H1 (cell line): Measurements from ENCODE around the gene INO80. TPM values are rescaled to one million over a fixed set of nuclear protein-coding genes. Genes with fewer than 3 reads are reported as not detected.

Source experiments
- CTCF ChIA-PET: fragments of 300-600 bp; sonication (Branson Sonifier 250); formaldehyde crosslinking; loops from one replicate; lab custom pipeline; 2021; ENCODE audit not compliant: partially characterized antibody; lab: Charles Lee
- POLR2A ChIA-PET: fragments of 300-600 bp; sonication (Branson Sonifier 250); formaldehyde crosslinking; loops from one replicate; lab custom pipeline; 2021; ENCODE audit warnings: inconsistent platforms; ENCODE audit not compliant: partially characterized antibody; lab: Charles Lee
- DNase-seq, 2 experiments: peaks; one replicate each; pipeline versions ENCODE4 v3.0.0 to v3.0.0-alpha.2; 2010 to 2022; ENCODE audit warnings: low spot score in 2 of 2, low read depth in 1 of 2, mixed read lengths in 1 of 2
- FAIRE-seq: peaks from 2 replicates; lab custom pipeline; 2011; peaks lifted over from hg19 to GRCh38; lab: Jason Lieb, UNC
- H2AFZ ChIP-seq: 2 replicates; pipeline ENCODE4 v1.8.1; 2012; ENCODE audit warnings: low read length, inconsistent platforms
- H2AK5ac ChIP-seq: 2 replicates; pipeline ENCODE4 v1.6.1; 2013; ENCODE audit warnings: low read depth, low read length
- H2BK120ac ChIP-seq: replicated peaks from 2 replicates; pipeline ENCODE3; 2013; ENCODE audit warnings: low read depth, low read length, inconsistent platforms
- H2BK12ac ChIP-seq: 2 replicates; pipeline ENCODE4 v1.6.1; 2013; ENCODE audit warnings: low read depth, low read length
- H2BK15ac ChIP-seq: 2 replicates; pipeline ENCODE4 v1.6.1; 2013; ENCODE audit warnings: low read length
- H2BK20ac ChIP-seq: 2 replicates; pipeline ENCODE4 v1.6.1; 2013; ENCODE audit warnings: low read length
- H2BK5ac ChIP-seq: 2 replicates; pipeline ENCODE4 v1.6.1; 2013; ENCODE audit warnings: low read depth, low read length
- H3K14ac ChIP-seq: 2 replicates; pipeline ENCODE4 v1.6.1; 2013; ENCODE audit warnings: inconsistent platforms; ENCODE audit not compliant: insufficient read length
- H3K18ac ChIP-seq: 2 replicates; pipeline ENCODE4 v1.6.1; 2013; ENCODE audit warnings: low read length; ENCODE audit errors: extremely low read depth
- H3K23ac ChIP-seq: 2 replicates; pipeline ENCODE4 v1.6.1; 2013; ENCODE audit warnings: inconsistent platforms; ENCODE audit not compliant: insufficient read length
- H3K23me2 ChIP-seq: 2 replicates; pipeline ENCODE4 v1.6.1; 2013; ENCODE audit warnings: low read depth, low read length
- H3K27ac ChIP-seq: 2 replicates; pipeline ENCODE4 v1.6.1; 2011; ENCODE audit warnings: low read depth, low read length, inconsistent platforms
- H3K27me3 ChIP-seq, 4 experiments: replicated peaks in 1 of 4; 1 replicate in 1 of 4; 2 replicates in 3 of 4; pipeline versions ENCODE4 v1.6.1 to v1.8.1; 2011 to 2013; ENCODE audit warnings: low read length in 3 of 4, mild to moderate bottlenecking in 3 of 4, inconsistent platforms in 2 of 4, mixed read lengths in 2 of 4, moderate library complexity in 1 of 4; ENCODE audit not compliant: control insufficient read depth in 3 of 4, insufficient read depth in 3 of 4; ENCODE audit errors: extremely low read depth in 1 of 4
- H3K36me3 ChIP-seq, 4 experiments: 2 replicates each; pipeline versions ENCODE4 v1.6.1 to v1.8.1; 2011 to 2013; ENCODE audit warnings: mild to moderate bottlenecking in 4 of 4, low read length in 3 of 4, moderate library complexity in 2 of 4, control low read depth in 1 of 4, inconsistent platforms in 1 of 4; ENCODE audit not compliant: insufficient read depth in 4 of 4, control insufficient read depth in 2 of 4
- H3K4ac ChIP-seq: replicated peaks from 2 replicates; pipeline ENCODE3; 2013; ENCODE audit warnings: low read length, low read depth, mixed read lengths, inconsistent platforms; ENCODE audit not compliant: insufficient read length
- H3K4me1 ChIP-seq, 4 experiments: replicated peaks in 1 of 4; 1 replicate in 1 of 4; 2 replicates in 3 of 4; pipeline versions ENCODE4 v1.6.1 to v1.8.1; 2011 to 2013; ENCODE audit warnings: low read length in 3 of 4, inconsistent platforms in 2 of 4, mixed read lengths in 1 of 4; ENCODE audit not compliant: insufficient read depth in 4 of 4, control insufficient read depth in 3 of 4
- H3K4me2 ChIP-seq, 2 experiments: 2 replicates each; pipeline versions ENCODE4 v1.6.1 to v1.8.1; 2011 to 2013; ENCODE audit warnings: low read depth in 2 of 2, low read length in 2 of 2, control low read depth in 1 of 2, inconsistent platforms in 1 of 2, mild to moderate bottlenecking in 1 of 2; ENCODE audit not compliant: insufficient read depth in 1 of 2
- H3K4me3 ChIP-seq, 4 experiments: fragments of 200-600, 300-600 bp in 1 of 4; sonication (generic), shearing (Covaris generic), sonication (Bioruptor Twin) in 1 of 4; 2 replicates each; pipeline versions ENCODE4 v1.5.1 to v1.8.1; 2011 to 2016; ENCODE audit warnings: low read length in 4 of 4, low read depth in 3 of 4, control low read depth in 2 of 4, inconsistent platforms in 2 of 4, mild to moderate bottlenecking in 2 of 4, mixed read lengths in 1 of 4, moderate library complexity in 1 of 4; ENCODE audit not compliant: insufficient read depth in 2 of 4; ENCODE audit errors: extremely low read depth in 1 of 4
- H3K56ac ChIP-seq: replicated peaks from 2 replicates; pipeline ENCODE3; 2013; ENCODE audit warnings: low read depth, mild to moderate bottlenecking, mixed read lengths, low read length, inconsistent platforms; ENCODE audit not compliant: insufficient read length
- H3K79me1 ChIP-seq: 2 replicates; pipeline ENCODE4 v1.6.1; 2013; ENCODE audit warnings: low read depth, low read length, control low read depth
- H3K79me2 ChIP-seq, 2 experiments: 2 replicates each; pipeline versions ENCODE4 v1.6.1 to v1.8.1; 2012 to 2013; ENCODE audit warnings: low read length in 2 of 2, mild to moderate bottlenecking in 2 of 2, inconsistent platforms in 1 of 2; ENCODE audit not compliant: insufficient read depth in 2 of 2, control insufficient read depth in 1 of 2
- H3K9ac ChIP-seq, 4 experiments: replicated peaks in 1 of 4; 1 replicate in 1 of 4; 2 replicates in 3 of 4; pipeline versions ENCODE4 v1.6.1 to v1.8.1; 2011 to 2013; ENCODE audit warnings: low read depth in 3 of 4, low read length in 3 of 4, control low read depth in 2 of 4, mild to moderate bottlenecking in 2 of 4, moderate library complexity in 2 of 4, inconsistent platforms in 1 of 4; ENCODE audit errors: extremely low read depth in 1 of 4
- H3K9me3 ChIP-seq, 2 experiments: 2 replicates each; pipeline versions ENCODE4 v1.6.1 to v1.8.1; 2012 to 2013; ENCODE audit warnings: mild to moderate bottlenecking in 2 of 2, moderate library complexity in 2 of 2, control low read depth in 1 of 2, inconsistent platforms in 1 of 2, low read depth in 1 of 2, low read length in 1 of 2, mixed read lengths in 1 of 2; ENCODE audit not compliant: insufficient read depth in 2 of 2
- H4K20me1 ChIP-seq, 2 experiments: replicated peaks in 1 of 2; 2 replicates each; pipeline versions ENCODE3 to v1.8.1; 2011 to 2013; ENCODE audit warnings: inconsistent platforms in 2 of 2, low read length in 2 of 2, mild to moderate bottlenecking in 1 of 2; ENCODE audit not compliant: insufficient read depth in 2 of 2, control insufficient read depth in 1 of 2
- H4K5ac ChIP-seq: 2 replicates; pipeline ENCODE4 v1.6.1; 2013; ENCODE audit warnings: low read length, low read depth, mixed read lengths, inconsistent platforms; ENCODE audit not compliant: insufficient read length
- H4K8ac ChIP-seq: 2 replicates; pipeline ENCODE4 v1.8.0; 2013; ENCODE audit warnings: mild to moderate bottlenecking, moderate library complexity, low read length, inconsistent platforms; ENCODE audit not compliant: insufficient read depth; ENCODE audit errors: extremely low read depth
- H4K91ac ChIP-seq: replicated peaks from 2 replicates; pipeline ENCODE3; 2013; ENCODE audit warnings: low read length, mixed read lengths, inconsistent platforms; ENCODE audit not compliant: insufficient read length
- BRCA1 ChIP-seq: IDR thresholded peaks from 2 replicates; pipeline ENCODE4 v1.6.1; 2012; ENCODE audit warnings: low read depth, low read length, improper control_type of control experiment
- CHD1 ChIP-seq: IDR thresholded peaks from 2 replicates; pipeline ENCODE4 v1.6.1; 2012; ENCODE audit warnings: low read depth, low read length, improper control_type of control experiment
- CHD2 ChIP-seq: IDR thresholded peaks from 2 replicates; pipeline ENCODE4 v1.6.1; 2012; ENCODE audit warnings: low read length, improper control_type of control experiment
- EGR1 ChIP-seq: IDR thresholded peaks from 2 replicates; pipeline ENCODE4 v1.6.1; 2011; ENCODE audit warnings: low read depth, low read length, borderline replicate concordance
- KDM1A ChIP-seq: fragments of 200-600, 300-600 bp; sonication (generic); IDR thresholded peaks from 2 replicates; pipeline ENCODE4 v1.7.1; 2016; ENCODE audit warnings: mild to moderate bottlenecking, low read length, borderline replicate concordance
- KDM5A ChIP-seq: fragments of 200-600 bp; IDR thresholded peaks from 2 replicates; pipeline ENCODE4 v1.7.1; 2012; ENCODE audit warnings: mild to moderate bottlenecking, low read length, inconsistent platforms, mixed read lengths
- MAFK ChIP-seq: IDR thresholded peaks from 2 replicates; pipeline ENCODE4 v1.6.1; 2012; ENCODE audit warnings: low read depth, mild to moderate bottlenecking, improper control_type of control experiment, low read length
- NANOG ChIP-seq: IDR thresholded peaks from 2 replicates; pipeline ENCODE4 v1.6.1; 2011; ENCODE audit warnings: low read length, low read depth, mild to moderate bottlenecking, inconsistent platforms; ENCODE audit not compliant: insufficient read depth, poor library complexity, severe bottlenecking
- NRF1 ChIP-seq: IDR thresholded peaks from 2 replicates; pipeline ENCODE4 v1.6.1; 2011; ENCODE audit warnings: mild to moderate bottlenecking, low read depth, low read length, improper control_type of control experiment
- POLR2A ChIP-seq, 2 experiments: IDR thresholded peaks; 1 replicate in 1 of 2; 2 replicates in 1 of 2; pipeline ENCODE4 v1.6.1; 2011; ENCODE audit warnings: low read depth in 2 of 2, low read length in 2 of 2, mild to moderate bottlenecking in 2 of 2; ENCODE audit errors: control extremely low read depth in 1 of 2
- SAP30 ChIP-seq: fragments of 300-600 bp; sonication (generic); IDR thresholded peaks from 2 replicates; pipeline ENCODE4 v1.7.1; 2012; ENCODE audit warnings: low read length, moderate library complexity, mild to moderate bottlenecking, inconsistent platforms; ENCODE audit not compliant: insufficient read depth, insufficient replicate concordance
- SP2 ChIP-seq: IDR thresholded peaks from 2 replicates; pipeline ENCODE4 v1.6.1; 2012; ENCODE audit warnings: mild to moderate bottlenecking, low read length, inconsistent platforms
- SRF ChIP-seq: IDR thresholded peaks from 2 replicates; pipeline ENCODE4 v1.6.1; 2011; ENCODE audit warnings: mild to moderate bottlenecking, low read depth, low read length, moderate library complexity
- TAF7 ChIP-seq: optimal IDR thresholded peaks from 2 replicates; pipeline ENCODE3; 2011; ENCODE audit warnings: low read depth, mild to moderate bottlenecking, inconsistent platforms, low read length, moderate library complexity, borderline replicate concordance
- TEAD4 ChIP-seq: IDR thresholded peaks from 2 replicates; pipeline ENCODE4 v1.6.1; 2012; ENCODE audit warnings: low read depth, low read length, inconsistent platforms, mixed read lengths
- WGBS, 2 experiments: shearing (Covaris generic) in 1 of 2; methylation state at CpG; one replicate each; pipeline versions ENCODE4 v1.1.6 to v1.1.7; 2013 to 2015; ENCODE audit warnings: low lambda C conversion rate in 2 of 2, mixed read lengths in 2 of 2, inconsistent platforms in 1 of 2, low coverage in 1 of 2, missing lambda C conversion rate in 1 of 2; ENCODE audit not compliant: insufficient replicate concordance in 2 of 2, insufficient coverage in 1 of 2, insufficient read length in 1 of 2; ENCODE audit errors: extremely low coverage in 1 of 2, missing lambda C conversion rate in 1 of 2; 5-methylcytosine and 5-hydroxymethylcytosine counted together
- polyA plus RNA-seq, 7 experiments: library from polyadenylated mRNA; depleted of rRNA in 3 of 7; stranded (reverse) in 5 of 7; unstranded in 2 of 7; fragments of >200 nt in 5 of 7; fragments of 200-250 nt in 2 of 7; gene quantifications; 1 replicate in 5 of 7; 2 replicates in 1 of 7; 4 replicates in 1 of 7; pipeline versions ENCODE4 v1.2.1 to v1.2.3, GENCODE V29; 2011 to 2013; ENCODE audit warnings: missing spikeins in 2 of 7, mixed read lengths in 2 of 7
- total RNA-seq: library from RNA; stranded (reverse); fragmentation: NEBNext Ultra II Directional; extraction: Animal tissue kit (Norgen Biotek cat#: 25700); gene quantifications from 2 replicates; pipeline ENCODE4 v1.2.1, GENCODE V29; 2021

INO80 gene
- total and polyA plus RNA-seq, 2 of the 8 experiments (the other 6 are each of a cell fraction or from before 2014, with no cell fraction given): 4.3 to 24.5 TPM

GRCh38 chr15:40992825-40993224 is 123.3 kb downstream of the INO80 start:
- WGBS, 2 experiments: 90% methylated on average over 5 of the region's 5 CpGs; no CpG with 5 or more reads in 1 of the 2 experiments
- no peak overlapping the region for H3K27ac ChIP-seq
- no peak overlapping the region for H3K18ac ChIP-seq
- no peaks in the 10 kb centered on the region for H3K9me3 ChIP-seq
- H3K14ac ChIP-seq: no peak overlapping the region
- no peak overlapping the region for H3K4ac ChIP-seq
- H3K27me3 ChIP-seq: no peaks in the 10 kb centered on the region
- H3K4me2 ChIP-seq: no peak overlapping the region
- H2BK5ac ChIP-seq: no peak overlapping the region
- H3K9ac ChIP-seq: no peak overlapping the region
- no peak overlapping the region for H2BK15ac ChIP-seq
- no peaks in the 10 kb centered on the region for H3K4me1 ChIP-seq
- peaks cover 3 to 27% (median 13%) of the 10 kb centered on the region in 4 experiments; a peak in 7 of 8 replicates for H3K36me3 ChIP-seq
- H3K23me2 ChIP-seq: no peaks in the 10 kb centered on the region
- no peak overlapping the region for H2AK5ac ChIP-seq
- no peak overlapping the region for H2BK12ac ChIP-seq
- H2AFZ ChIP-seq: no peak overlapping the region
- H3K23ac ChIP-seq: no peak overlapping the region
- no peak overlapping the region for H4K5ac ChIP-seq
- FAIRE-seq (no peak), DNase-seq (no peak)
- H3K79me2 ChIP-seq: no peaks in the 10 kb centered on the region
- H4K8ac ChIP-seq: no peak overlapping the region
- H4K91ac ChIP-seq: no peak overlapping the region
- no peaks in the 10 kb centered on the region for H3K79me1 ChIP-seq
- CTCF ChIA-PET: interaction anchor here (1.3 to 7.4 kb wide), 5 partner anchors 13 to 88 kb away, joined by 3 to 36 read pairs (median 5); no protein-coding TSS in a partner anchor
- H3K4me3 ChIP-seq: no peak overlapping the region
- peaks cover 0 to 2% of the 10 kb centered on the region in 2 experiments for H4K20me1 ChIP-seq
- H3K56ac ChIP-seq: no peak overlapping the region
- no peak overlapping the region for H2BK20ac ChIP-seq
- no peak overlapping the region for H2BK120ac ChIP-seq
- POLR2A ChIA-PET: interaction anchor here (0.8 to 2.5 kb wide), 3 partner anchors 11 to 44 kb away, joined by 3 to 8 read pairs (median 3); partner anchors contain the start of gene CHAC1
- TF ChIP-seq SRF (no peak), BRCA1 (no peak), TEAD4 (no peak), EGR1 (no peak), SAP30 (no peak), MAFK (no peak), TAF7 (no peak), CHD2 (no peak), SP2 (no peak), KDM5A (no peak), NANOG (no peak), NRF1 (no peak), POLR2A (IDR thresholded peaks at IDR 0.05; ENCODE audit: control extremely low read depth in 1 of 2, low read depth in 2 of 2, low read length in 2 of 2) (no peak), KDM1A (no peak), CHD1 (no peak)
